ENCODE data around the gene FAM20A. TPM values are rescaled to one million over a fixed set of nuclear protein-coding genes. Genes with fewer than 3 reads are reported as not detected.

The FAM20A gene
- total RNA-seq, 1 experiment from 2014 or later = 0.11 TPM

GRCh38 chr17:68569346-68569745, 31.8 kb downstream of the FAM20A start:
- Histone ChIP-seq H3K27ac (ENCODE audit: low read length) (no peak overlapping the region), H3K36me3 (ENCODE audit: low read depth, low read length) (no peaks in the 10 kb centered on the region), H3K4me3 (ENCODE audit: low read length) (no peak overlapping the region), H3K9me3 (ENCODE audit: low read length) (no peaks in the 10 kb centered on the region), H3K9me2 (replicated peaks; ENCODE audit: low read length) (no peaks in the 10 kb centered on the region), H3K4me1 (ENCODE audit: insufficient read depth, low read length) (no peaks in the 10 kb centered on the region), H3K79me2 (ENCODE audit: low read length) (no peaks in the 10 kb centered on the region), H2AFZ (ENCODE audit: low read length) (no peak overlapping the region), H3K4me2 (ENCODE audit: low read length) (no peak overlapping the region), H4K20me1 (ENCODE audit: low read length) (no peaks in the 10 kb centered on the region), H3K9ac (ENCODE audit: low read length) (no peak overlapping the region), H3F3A (ENCODE audit: low read length, unreplicated experiment) (no peaks in the 10 kb centered on the region), H3K27me3 (ENCODE audit: low read length) (0 out of 2 replicates have a peak, but pooled peaks cover 5% of the 10 kb centered on the region)
- POLR2A ChIA-PET (ENCODE audit: unreplicated experiment) = no interaction called here
- CTCF ChIA-PET = no interaction called here
- DNase-seq (no peak), ATAC-seq (no peak)
- no TSS peak for BruUV-seq (replicated peaks)
- intact Hi-C loops (cut with micrococcal nuclease) = no loop called here
- no peak for TF ChIP-seq EZH2phosphoT487 (IDR thresholded peaks at IDR 0.05; ENCODE audit: borderline replicate concordance, low read length)
- TF ChIP-seq EZH2 (IDR thresholded peaks at IDR 0.05; ENCODE audit: low read length, unreplicated experiment) = no peak
- TF ChIP-seq, protein P1, sequence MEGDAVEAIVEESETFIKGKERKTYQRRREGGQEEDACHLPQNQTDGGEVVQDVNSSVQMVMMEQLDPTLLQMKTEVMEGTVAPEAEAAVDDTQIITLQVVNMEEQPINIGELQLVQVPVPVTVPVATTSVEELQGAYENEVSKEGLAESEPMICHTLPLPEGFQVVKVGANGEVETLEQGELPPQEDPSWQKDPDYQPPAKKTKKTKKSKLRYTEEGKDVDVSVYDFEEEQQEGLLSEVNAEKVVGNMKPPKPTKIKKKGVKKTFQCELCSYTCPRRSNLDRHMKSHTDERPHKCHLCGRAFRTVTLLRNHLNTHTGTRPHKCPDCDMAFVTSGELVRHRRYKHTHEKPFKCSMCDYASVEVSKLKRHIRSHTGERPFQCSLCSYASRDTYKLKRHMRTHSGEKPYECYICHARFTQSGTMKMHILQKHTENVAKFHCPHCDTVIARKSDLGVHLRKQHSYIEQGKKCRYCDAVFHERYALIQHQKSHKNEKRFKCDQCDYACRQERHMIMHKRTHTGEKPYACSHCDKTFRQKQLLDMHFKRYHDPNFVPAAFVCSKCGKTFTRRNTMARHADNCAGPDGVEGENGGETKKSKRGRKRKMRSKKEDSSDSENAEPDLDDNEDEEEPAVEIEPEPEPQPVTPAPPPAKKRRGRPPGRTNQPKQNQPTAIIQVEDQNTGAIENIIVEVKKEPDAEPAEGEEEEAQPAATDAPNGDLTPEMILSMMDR (conservative IDR thresholded peaks at IDR 0.05; ENCODE audit: low read depth, low read length) = no peak

- Histone ChIP-seq H3K27me3 (ENCODE audit: low read length) (0 out of 2 replicates have a peak, but pooled peaks cover 5% of the 10 kb centered on the region), H3K4me1 (ENCODE audit: insufficient read depth, low read length) (no peaks in the 10 kb centered on the region), H3K79me2 (ENCODE audit: low read length) (no peaks in the 10 kb centered on the region), H2AFZ (ENCODE audit: low read length) (no peak overlapping the region), H4K20me1 (ENCODE audit: low read length) (no peaks in the 10 kb centered on the region), H3K9me2 (replicated peaks; ENCODE audit: low read length) (no peaks in the 10 kb centered on the region), H3F3A (ENCODE audit: low read length, unreplicated experiment) (no peaks in the 10 kb centered on the region), H3K4me2 (ENCODE audit: low read length) (no peak overlapping the region), H3K9me3 (ENCODE audit: low read length) (no peaks in the 10 kb centered on the region), H3K27ac (ENCODE audit: low read length) (no peak overlapping the region), H3K4me3 (ENCODE audit: low read length) (no peak overlapping the region), H3K9ac (ENCODE audit: low read length) (no peak overlapping the region), H3K36me3 (ENCODE audit: low read depth, low read length) (no peaks in the 10 kb centered on the region)
- ChIA-PET CTCF (no interaction called here), POLR2A (ENCODE audit: unreplicated experiment) (no interaction called here)
- ATAC-seq = no peak
- TF ChIP-seq EZH2 (IDR thresholded peaks at IDR 0.05; ENCODE audit: low read length, unreplicated experiment) (no peak), EZH2phosphoT487 (IDR thresholded peaks at IDR 0.05; ENCODE audit: borderline replicate concordance, low read length) (no peak)
- TF ChIP-seq, protein P1 (conservative IDR thresholded peaks at IDR 0.05; ENCODE audit: low read depth, low read length) = no peak
- intact Hi-C loops (cut with micrococcal nuclease) = no loop called here
- no peak for DNase-seq
- BruUV-seq (replicated peaks) = no TSS peak
These were observed 32.6 kb downstream of the FAM20A start for GRCh38 chr17:68568581-68568980.

DNA sequence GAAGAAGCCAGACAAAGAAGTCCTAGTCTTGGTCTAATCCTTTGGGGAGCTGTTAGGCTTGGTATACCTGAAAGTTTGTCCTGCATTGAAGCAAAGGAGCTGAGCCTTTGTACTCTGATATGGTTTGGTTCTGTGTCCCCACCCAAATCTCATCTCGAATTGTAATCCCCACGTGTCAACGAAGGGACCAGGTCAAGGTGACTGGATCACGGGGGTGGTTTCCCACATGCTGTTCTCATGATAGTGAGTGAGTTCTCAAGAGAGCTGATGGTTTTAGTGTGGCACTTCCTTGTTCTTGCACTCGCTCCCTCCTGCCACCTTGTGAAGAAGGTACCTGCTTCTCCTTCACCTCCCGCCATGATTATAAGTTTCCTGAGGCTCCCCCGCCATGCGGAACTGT, 33.6 kb downstream of the FAM20A start:
- no peak overlapping the region for H3K4me2 ChIP-seq (ENCODE audit: low read length)
- DNase-seq = no peak
- ATAC-seq = no peak
- H3K4me3 ChIP-seq (ENCODE audit: low read length) = no peak overlapping the region
- no peaks in the 10 kb centered on the region for H3K9me3 ChIP-seq (ENCODE audit: low read length)
- TF ChIP-seq EZH2phosphoT487 (IDR thresholded peaks at IDR 0.05; ENCODE audit: borderline replicate concordance, low read length) (no peak), EZH2 (IDR thresholded peaks at IDR 0.05; ENCODE audit: low read length, unreplicated experiment) (no peak)
- TF ChIP-seq, protein P1 (conservative IDR thresholded peaks at IDR 0.05; ENCODE audit: low read depth, low read length) = no peak
- H3K36me3 ChIP-seq (ENCODE audit: low read depth, low read length) = no peaks in the 10 kb centered on the region
- H3K79me2 ChIP-seq (ENCODE audit: low read length) = no peaks in the 10 kb centered on the region
- no peaks in the 10 kb centered on the region for H3K9me2 ChIP-seq (replicated peaks; ENCODE audit: low read length)
- no peak overlapping the region for H2AFZ ChIP-seq (ENCODE audit: low read length)
- intact Hi-C loops (cut with micrococcal nuclease) = no loop called here
- no peaks in the 10 kb centered on the region for H4K20me1 ChIP-seq (ENCODE audit: low read length)
- H3K27me3 ChIP-seq (ENCODE audit: low read length) = 0 out of 2 replicates have a peak, but pooled peaks cover 5% of the 10 kb centered on the region
- BruUV-seq (replicated peaks) = no TSS peak
- no peak overlapping the region for H3K9ac ChIP-seq (ENCODE audit: low read length)
- no peaks in the 10 kb centered on the region for H3K4me1 ChIP-seq (ENCODE audit: insufficient read depth, low read length)
- no peaks in the 10 kb centered on the region for H3F3A ChIP-seq (ENCODE audit: low read length, unreplicated experiment)
- CTCF ChIA-PET = no interaction called here
- H3K27ac ChIP-seq (ENCODE audit: low read length) = no peak overlapping the region
- POLR2A ChIA-PET (ENCODE audit: unreplicated experiment) = no interaction called here
